Epithelial cell of esophagus (primary cell): ENCODE data around the gene ATP5F1E.
A peak's percentile ranks its signal among the peaks of the same experiment; 100 is the strongest.

Source experiments
- DNase-seq: peaks from one replicate; pipeline ENCODE4 v3.0.0; 2010; ENCODE audit warnings: low read depth
- H3K4me3 ChIP-seq: 2 replicates; pipeline ENCODE4 v1.5.1; 2011; ENCODE audit warnings: mild to moderate bottlenecking, low read length, control low read depth
- CTCF ChIP-seq: IDR thresholded peaks from 2 replicates; pipeline ENCODE4 v1.5.1; 2011; ENCODE audit warnings: low read depth, mild to moderate bottlenecking, low read length, control low read depth, inconsistent platforms; ENCODE audit not compliant: insufficient read depth; ENCODE audit errors: missing control alignments

Gene ATP5F1E

GRCh38 chr20:58980711-58981627 lies 51.2 kb downstream of the ATP5F1E start, which contains the start of gene NELFCD:
NELFCD (plus strand) TSS chr20:58981256; CDS start chr20:58981310, 54 bp downstream.
- no peak for TF ChIP-seq CTCF

GRCh38 chr20:58978351-58979190 lies 53.6 kb downstream of the ATP5F1E start:
- TF ChIP-seq CTCF = no peak
- no peak for DNase-seq
- no peak overlapping the region for H3K4me3 ChIP-seq

More at GRCh38 chr20:58980711-58981627, 51.2 kb downstream of the ATP5F1E start, which contains the start of gene NELFCD:
- peak; percentile 79 for DNase-seq
- peak within 1 kb of the TSS; percentile 79 for H3K4me3 ChIP-seq

DNA sequence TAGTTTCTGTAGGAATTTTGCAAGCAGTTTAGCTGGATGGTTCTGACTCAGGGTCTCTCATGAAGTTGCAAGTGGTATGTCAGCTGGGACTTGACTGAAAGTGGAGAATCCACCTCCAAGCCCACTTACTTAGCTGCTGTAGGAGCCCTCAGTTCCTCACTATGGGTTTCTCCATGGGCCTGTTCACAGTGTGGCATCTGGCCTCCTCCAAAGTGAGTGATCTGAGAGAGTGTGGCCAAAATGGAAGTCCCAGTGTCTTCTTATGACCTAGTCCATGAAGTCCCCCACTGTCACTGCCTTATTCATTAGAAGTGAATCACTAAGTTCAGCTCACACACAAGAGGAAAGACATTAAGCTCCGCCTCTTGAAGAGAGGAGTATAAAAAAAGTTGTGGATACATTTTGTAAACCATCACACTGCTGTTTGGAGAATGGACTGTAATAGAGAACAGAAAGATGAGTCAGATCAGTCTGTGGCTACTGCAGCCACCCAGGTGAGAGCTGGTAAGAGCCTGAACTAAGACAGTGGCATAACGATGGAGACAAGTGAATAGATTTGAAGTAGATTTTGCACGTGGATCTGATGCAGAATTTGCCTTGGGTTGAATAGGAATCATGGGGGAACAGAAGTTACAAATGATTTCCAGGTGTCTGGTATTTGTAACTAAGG lies 55.9 kb downstream of the ATP5F1E start:
- TF ChIP-seq CTCF = no peak
- H3K4me3 ChIP-seq = no peak overlapping the region
- DNase-seq = peak; percentile 16
